HG02763 (cell line): Measurements from ENCODE around the gene TRIP13.
"Not testable (repeated sequence)": the region's sequence is repeated elsewhere in the genome, so short reads cannot be mapped to it uniquely, and the experiment has no call there.

Experiments
- ATAC-seq: cut with Tn5 transposase; IDR thresholded peaks from one replicate; pipeline ENCODE4 v1.9.1; 2021; ENCODE audit warnings: mild to moderate bottlenecking, moderate library complexity; ENCODE audit not compliant: unreplicated experiment

TRIP13 gene

DNA sequence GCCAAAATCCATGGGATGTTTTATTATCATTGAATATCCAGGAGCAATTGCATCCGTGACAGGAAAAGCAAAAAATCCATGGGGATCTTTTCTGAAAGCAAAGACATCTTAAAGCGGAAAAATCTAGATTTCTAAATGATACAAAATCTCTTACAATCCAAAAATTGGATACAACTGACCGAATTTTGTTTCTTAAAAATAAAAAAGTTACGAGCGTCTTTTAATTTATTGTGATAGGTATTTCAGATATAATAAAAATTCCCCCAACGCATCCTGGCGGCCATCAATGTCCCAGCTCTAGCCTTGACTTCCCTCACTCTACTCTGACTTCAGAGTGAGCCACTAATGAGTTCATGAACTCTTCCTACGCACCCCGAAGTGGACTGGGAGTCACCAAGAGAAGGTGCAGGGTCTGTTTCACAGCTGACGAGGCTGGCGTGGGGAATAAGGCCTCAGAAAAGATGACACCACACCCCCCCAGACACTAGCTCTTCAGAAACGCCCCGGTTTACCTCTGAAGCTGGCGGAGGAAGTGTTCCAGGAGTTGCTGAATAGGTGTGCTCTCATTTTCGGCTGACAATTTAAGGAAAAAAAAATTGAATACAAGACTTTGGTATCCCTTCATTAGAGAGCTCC lies 3.5 kb upstream of the TRIP13 start:
- ATAC-seq = no peak

GRCh38 chr5:891117-891836 lies 1.4 kb upstream of the TRIP13 start:
- ATAC-seq = no peak

DNA sequence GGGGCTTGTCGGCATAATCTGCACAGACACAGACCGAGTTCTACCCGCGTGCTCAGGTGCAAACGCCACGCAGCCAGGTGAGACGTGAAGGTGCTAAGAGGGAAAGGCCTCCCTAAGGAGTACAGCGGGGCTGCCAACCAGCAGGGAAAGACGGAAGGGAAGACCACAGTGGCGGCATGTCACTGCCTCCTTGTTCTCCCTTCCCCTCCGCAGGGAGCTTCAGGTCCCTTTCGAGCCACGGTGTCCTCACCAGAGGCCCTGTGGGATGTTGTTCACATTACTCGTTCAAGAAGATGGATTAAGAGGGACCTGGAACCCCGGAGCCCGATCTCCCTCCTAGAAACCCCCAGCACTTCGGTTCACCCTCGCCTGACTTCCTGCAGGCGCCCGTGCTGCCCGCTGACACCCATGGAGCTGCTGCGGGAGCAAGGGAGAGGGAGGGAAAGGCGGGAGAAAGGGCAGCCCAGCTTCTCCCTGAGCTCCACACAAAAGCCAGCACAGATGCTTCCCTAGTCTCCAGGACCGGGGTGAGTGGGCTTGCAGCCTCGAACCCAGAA lies 769 bp upstream of the TRIP13 start:
- ATAC-seq = no peak

GRCh38 chr5:893137-893506 lies 438 bp downstream of the TRIP13 start:
- peak; percentile 6 for ATAC-seq

DNA sequence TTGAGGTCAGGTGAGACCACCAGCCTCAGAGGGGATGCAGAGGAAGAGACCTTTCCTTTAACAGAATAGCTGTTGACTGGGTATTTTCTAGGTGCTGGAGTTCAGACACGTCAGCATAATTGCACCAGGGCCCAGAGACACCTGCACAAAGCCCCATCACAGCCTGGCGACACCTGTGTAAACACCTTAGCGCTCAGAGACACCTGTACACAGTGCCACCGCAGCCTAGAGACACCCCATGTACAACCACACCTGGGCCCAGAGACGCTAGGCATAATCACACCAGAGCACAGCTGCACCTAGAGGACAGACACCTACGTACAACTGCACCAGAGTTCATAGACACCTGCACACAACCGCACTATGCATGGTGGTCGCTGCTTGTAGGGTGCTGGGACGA lies 1.0 kb downstream of the TRIP13 start:
- no peak for ATAC-seq

DNA sequence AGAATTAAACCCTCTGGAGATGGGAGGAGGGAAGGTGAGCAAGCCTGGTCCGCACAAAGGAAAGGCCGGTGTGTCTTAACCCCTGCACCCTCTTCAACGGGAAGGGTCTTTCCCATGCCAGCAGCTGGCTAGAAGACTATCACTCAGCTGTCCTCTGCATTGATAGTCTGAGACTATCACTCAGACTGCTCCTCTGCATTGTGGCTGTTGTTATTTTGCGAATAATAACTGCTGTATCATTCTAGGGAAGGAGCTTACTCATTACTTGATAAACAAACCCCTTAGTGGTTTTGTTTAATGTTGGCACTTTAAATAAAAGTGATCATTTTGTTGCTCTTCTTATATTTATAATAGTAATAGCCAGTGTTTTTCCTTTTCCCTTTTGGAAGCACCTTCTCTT lies 8.1 kb downstream of the TRIP13 start:
- ATAC-seq = no peak

- no peak for ATAC-seq
Measured at GRCh38 chr5:902129-902916, 9.6 kb downstream of the TRIP13 start.

- ATAC-seq = no peak
Measured at GRCh38 chr5:903756-904096, 11.0 kb downstream of the TRIP13 start.

GRCh38 chr5:905139-905642 lies 12.5 kb downstream of the TRIP13 start:
- ATAC-seq = no peak

DNA sequence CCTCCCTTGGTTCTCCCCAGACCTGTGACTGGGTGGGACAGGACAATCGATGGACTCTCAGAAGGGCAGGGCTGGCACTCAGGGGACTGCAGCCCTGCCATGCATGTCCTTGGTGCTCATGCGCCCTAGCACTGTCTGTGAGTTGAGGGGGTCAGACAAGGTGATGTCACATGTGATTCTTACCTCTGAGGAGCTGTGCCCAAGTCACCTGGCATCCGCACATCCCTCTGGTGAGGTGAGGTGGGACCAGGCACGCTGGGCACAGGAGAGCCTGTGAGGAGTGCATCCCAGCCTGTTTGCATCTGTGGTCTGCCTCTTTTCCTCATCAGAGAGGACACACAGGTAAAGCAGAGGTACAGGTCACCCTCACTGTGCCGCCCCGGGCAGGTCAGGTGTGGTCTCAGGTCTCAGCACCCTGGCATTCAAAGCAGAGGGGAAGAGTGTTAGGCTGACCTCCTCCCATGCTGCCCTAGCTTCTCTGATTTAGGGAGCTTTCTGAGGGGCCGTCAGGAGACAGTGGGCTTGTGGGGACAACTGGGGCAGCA lies 14.8 kb downstream of the TRIP13 start:
- ATAC-seq = no peak

GRCh38 chr5:908172-908571 lies 15.5 kb downstream of the TRIP13 start:
- no peak for ATAC-seq

DNA sequence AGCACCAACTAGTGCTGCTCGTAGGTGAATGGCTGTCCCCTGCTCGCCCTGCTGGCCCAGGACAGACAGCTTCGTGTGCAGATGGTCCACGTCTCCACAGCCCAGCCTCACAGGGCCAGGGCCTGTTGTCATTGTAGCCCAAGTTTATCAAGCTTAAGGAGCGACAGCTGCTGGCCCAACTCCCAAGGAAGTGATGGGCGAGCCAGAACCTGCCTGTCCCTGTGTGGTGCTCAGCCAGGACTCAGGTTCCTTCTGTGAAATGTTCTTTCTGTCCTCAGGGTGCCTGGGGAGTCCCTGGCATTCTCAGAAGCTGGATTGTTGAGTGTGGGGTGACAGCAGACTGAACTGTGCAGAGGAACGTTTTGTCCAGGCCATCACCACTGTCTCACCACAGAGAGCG lies 16.4 kb downstream of the TRIP13 start:
- no peak for ATAC-seq

- no peak for ATAC-seq
Measured at GRCh38 chr5:909994-910768, 17.5 kb downstream of the TRIP13 start.

DNA sequence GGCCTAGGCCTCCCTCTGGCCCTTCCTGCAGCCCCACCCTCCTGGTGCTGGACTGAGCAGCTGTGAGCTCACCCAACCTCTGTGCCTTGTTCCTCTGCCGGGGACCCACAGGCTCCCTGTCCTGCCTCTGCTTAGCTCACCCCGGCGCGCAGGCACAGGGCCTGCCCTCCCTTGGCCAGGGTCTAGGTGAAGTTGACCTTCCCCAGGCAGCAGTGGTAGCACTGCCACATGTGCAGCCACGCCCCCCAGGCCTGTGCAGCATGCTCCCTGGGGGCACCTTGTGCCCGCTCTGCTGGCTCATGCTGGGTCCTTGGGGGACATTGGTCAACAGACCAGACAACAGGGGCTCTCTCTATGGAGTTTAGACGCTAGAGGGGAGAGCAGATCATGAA lies 18.1 kb downstream of the TRIP13 start:
- ATAC-seq = no peak

- ATAC-seq = no peak
Measured at GRCh38 chr5:911601-912000, 18.9 kb downstream of the TRIP13 start.

DNA sequence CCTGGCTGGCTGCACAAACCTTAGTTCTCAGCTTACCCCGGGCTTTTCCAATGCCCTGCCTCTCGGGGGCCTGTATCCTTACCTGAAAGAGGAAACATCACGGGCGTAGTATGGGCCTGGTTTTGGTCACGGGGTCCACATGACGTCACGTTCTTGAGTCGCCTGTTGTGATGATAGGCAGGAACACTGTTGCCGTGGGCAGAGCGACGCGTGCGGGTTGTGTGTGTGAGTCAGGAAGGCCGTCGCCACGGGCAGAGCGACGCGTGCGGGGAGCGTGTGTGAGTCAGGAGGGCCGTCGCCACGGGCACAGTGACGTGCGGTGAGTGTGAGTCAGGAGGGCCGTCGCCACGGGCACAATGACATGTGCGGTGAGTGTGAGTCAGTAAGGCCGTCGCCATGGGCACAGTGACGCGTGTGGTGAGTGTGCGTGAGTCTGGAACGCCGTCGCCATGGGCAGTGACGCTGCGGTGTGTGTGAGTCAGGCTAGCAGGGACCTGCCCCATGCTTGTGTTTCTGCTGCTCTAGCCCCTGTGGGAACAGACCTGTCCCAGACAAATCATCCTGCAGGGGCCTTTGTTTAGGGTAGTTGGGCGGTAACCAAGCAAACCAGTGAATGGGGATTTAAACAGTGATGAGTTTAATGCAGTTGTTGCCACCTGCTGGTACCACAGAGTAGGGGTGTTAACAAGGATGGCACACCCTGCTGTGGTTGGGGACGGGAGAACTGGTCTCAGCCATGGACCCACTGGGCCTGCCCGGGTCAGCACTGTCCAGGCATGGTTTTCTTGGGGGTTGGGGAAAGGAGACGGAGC lies 19.8 kb downstream of the TRIP13 start:
- ATAC-seq = no peak

GRCh38 chr5:914174-914573 lies 21.5 kb downstream of the TRIP13 start:
- no peak for ATAC-seq

GRCh38 chr5:914612-915011 lies 21.9 kb downstream of the TRIP13 start:
- no peak for ATAC-seq

DNA sequence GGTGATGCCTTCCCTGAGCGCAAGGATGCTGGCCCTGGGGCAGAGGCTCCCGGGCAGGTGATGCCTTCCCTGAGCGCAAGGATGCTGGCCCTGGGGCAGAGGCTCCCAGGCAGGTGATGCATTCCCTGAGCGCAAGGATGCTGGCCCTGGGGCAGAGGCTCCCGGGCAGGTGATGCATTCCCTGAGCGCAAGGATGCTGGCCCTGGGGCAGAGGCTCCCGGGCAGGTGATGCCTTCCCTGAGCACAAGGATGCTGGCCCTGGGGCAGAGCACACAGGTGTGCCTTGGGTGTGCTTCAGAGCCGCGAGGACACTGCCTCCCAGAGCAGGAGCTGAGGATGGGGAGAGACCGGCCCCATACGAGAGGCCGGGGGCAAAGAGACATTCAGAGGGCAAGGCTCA lies 22.7 kb downstream of the TRIP13 start:
- ATAC-seq = not testable (repeated sequence)

DNA sequence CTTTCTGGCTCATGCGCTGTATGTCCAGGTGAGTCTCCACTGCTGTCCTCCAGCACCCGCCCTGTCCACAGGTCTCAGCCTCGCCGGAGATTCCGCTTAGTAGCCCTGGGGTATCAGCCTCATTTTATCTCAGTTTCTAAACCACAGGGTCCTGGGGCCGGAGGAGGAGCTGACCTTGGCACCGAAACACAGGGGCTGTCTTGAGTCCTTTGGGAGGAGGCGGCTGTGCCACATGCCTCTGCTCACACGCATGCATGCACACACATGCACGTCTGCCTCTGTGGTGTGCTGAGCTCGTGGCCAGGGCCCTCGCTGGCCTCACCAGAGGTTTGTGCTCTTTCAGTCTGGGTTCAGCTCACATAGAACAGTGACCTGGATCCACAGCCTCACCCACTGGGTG lies 23.3 kb downstream of the TRIP13 start:
- ATAC-seq = no peak
